SU-DHL-6 (cell line): ENCODE data around the gene LRRC7.

ENCODE experiments used
- H2AFZ ChIP-seq: fragments of 200-600 bp; sonication (generic); 2 replicates; pipeline ENCODE4 v1.6.1; 2014; ENCODE audit warnings: low read depth, mild to moderate bottlenecking, moderate library complexity, mixed read lengths, antibody characterized with exemption, low read length; ENCODE audit not compliant: severe bottlenecking
- H3F3A ChIP-seq: fragments of 200-600 bp; shearing (Covaris generic); 2 replicates; pipeline ENCODE4 v1.6.0; 2016; ENCODE audit warnings: antibody characterized with exemption, mild to moderate bottlenecking; ENCODE audit not compliant: insufficient read depth
- H3K27ac ChIP-seq: fragments of 200-600 bp; sonication (generic); 2 replicates; pipeline ENCODE4 v1.5.1; 2016; ENCODE audit warnings: low read depth, mild to moderate bottlenecking, low read length, moderate library complexity, mixed read lengths
- H3K27me3 ChIP-seq: fragments of 200-600 bp; sonication (generic), shearing (Covaris generic); 2 replicates; pipeline ENCODE4 v1.6.0; 2014; ENCODE audit warnings: mild to moderate bottlenecking, low read length
- H3K36me3 ChIP-seq: fragments of 200-600 bp; sonication (generic); 2 replicates; pipeline ENCODE4 v1.6.1; 2014; ENCODE audit warnings: mild to moderate bottlenecking, low read length, mixed read lengths
- H3K4me2 ChIP-seq: fragments of 300-600, 200-600 bp; shearing (Covaris generic), sonication (generic); 2 replicates; pipeline ENCODE4 v1.6.0; 2014; ENCODE audit warnings: low read length, low read depth, mild to moderate bottlenecking; ENCODE audit not compliant: poor library complexity, severe bottlenecking
- H3K4me3 ChIP-seq: fragments of 200-600 bp; sonication (generic); 2 replicates; pipeline ENCODE4 v1.5.1; 2014; ENCODE audit warnings: antibody characterized with exemption, low read length, mild to moderate bottlenecking, mixed read lengths; ENCODE audit not compliant: insufficient read depth, poor library complexity, severe bottlenecking
- H3K79me2 ChIP-seq: fragments of 200-600 bp; sonication (generic); 2 replicates; pipeline ENCODE4 v1.6.1; 2014; ENCODE audit warnings: mild to moderate bottlenecking, low read length, moderate library complexity; ENCODE audit not compliant: insufficient read depth
- H3K9ac ChIP-seq: fragments of 200-600 bp; sonication (generic); 2 replicates; pipeline ENCODE4 v1.7.0; 2014; ENCODE audit warnings: mild to moderate bottlenecking, low read length
- H3K9me2 ChIP-seq: fragments of 200-600 bp; sonication (generic); replicated peaks from 2 replicates; pipeline ENCODE4 v1.6.1; 2014; ENCODE audit warnings: low read length; ENCODE audit not compliant: insufficient read depth
- H3K9me3 ChIP-seq: fragments of 200-600 bp; sonication (generic); 2 replicates; pipeline ENCODE4 v1.6.1; 2014; ENCODE audit warnings: low read length, mixed read lengths; ENCODE audit not compliant: insufficient read depth
- H4K20me1 ChIP-seq: fragments of 200-600 bp; sonication (generic); 2 replicates; pipeline ENCODE4 v1.6.1; 2014; ENCODE audit warnings: low read depth, mild to moderate bottlenecking, antibody characterized with exemption, low read length, moderate library complexity, mixed read lengths
- EZH2phosphoT487 ChIP-seq: fragments of 200-600 bp; sonication (generic), shearing (Covaris generic); conservative IDR thresholded peaks from 2 replicates; pipeline ENCODE4 v1.6.1; 2018; ENCODE audit warnings: mild to moderate bottlenecking, antibody characterized with exemption, low read length, moderate library complexity, mixed read lengths
- TF ChIP-seq, protein P1 (sequence below): fragments of 200-600 bp; sonication (generic); IDR thresholded peaks from one replicate; pipeline ENCODE4 v1.5.1; 2017; ENCODE audit warnings: antibody characterized with exemption, mild to moderate bottlenecking, low read length, moderate library complexity; ENCODE audit not compliant: insufficient read depth, poor library complexity, severe bottlenecking

LRRC7 gene

GRCh38 chr1:69697340-69697739 is 129.6 kb downstream of the LRRC7 start:
- no peak overlapping the region for H3K4me3 ChIP-seq
- no peaks in the 10 kb centered on the region for H4K20me1 ChIP-seq
- no peaks in the 10 kb centered on the region for H3K36me3 ChIP-seq
- TF ChIP-seq, protein P1, sequence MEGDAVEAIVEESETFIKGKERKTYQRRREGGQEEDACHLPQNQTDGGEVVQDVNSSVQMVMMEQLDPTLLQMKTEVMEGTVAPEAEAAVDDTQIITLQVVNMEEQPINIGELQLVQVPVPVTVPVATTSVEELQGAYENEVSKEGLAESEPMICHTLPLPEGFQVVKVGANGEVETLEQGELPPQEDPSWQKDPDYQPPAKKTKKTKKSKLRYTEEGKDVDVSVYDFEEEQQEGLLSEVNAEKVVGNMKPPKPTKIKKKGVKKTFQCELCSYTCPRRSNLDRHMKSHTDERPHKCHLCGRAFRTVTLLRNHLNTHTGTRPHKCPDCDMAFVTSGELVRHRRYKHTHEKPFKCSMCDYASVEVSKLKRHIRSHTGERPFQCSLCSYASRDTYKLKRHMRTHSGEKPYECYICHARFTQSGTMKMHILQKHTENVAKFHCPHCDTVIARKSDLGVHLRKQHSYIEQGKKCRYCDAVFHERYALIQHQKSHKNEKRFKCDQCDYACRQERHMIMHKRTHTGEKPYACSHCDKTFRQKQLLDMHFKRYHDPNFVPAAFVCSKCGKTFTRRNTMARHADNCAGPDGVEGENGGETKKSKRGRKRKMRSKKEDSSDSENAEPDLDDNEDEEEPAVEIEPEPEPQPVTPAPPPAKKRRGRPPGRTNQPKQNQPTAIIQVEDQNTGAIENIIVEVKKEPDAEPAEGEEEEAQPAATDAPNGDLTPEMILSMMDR = no peak
- TF ChIP-seq EZH2phosphoT487 = no peak
- H3F3A ChIP-seq = no peaks in the 10 kb centered on the region
- H3K79me2 ChIP-seq = no peaks in the 10 kb centered on the region
- no peak overlapping the region for H2AFZ ChIP-seq
- H3K9me3 ChIP-seq = no peaks in the 10 kb centered on the region
- H3K9ac ChIP-seq = no peak overlapping the region
- H3K27ac ChIP-seq = no peak overlapping the region
- no peak overlapping the region for H3K4me2 ChIP-seq
- no peaks in the 10 kb centered on the region for H3K9me2 ChIP-seq
- no peaks in the 10 kb centered on the region for H3K27me3 ChIP-seq

DNA sequence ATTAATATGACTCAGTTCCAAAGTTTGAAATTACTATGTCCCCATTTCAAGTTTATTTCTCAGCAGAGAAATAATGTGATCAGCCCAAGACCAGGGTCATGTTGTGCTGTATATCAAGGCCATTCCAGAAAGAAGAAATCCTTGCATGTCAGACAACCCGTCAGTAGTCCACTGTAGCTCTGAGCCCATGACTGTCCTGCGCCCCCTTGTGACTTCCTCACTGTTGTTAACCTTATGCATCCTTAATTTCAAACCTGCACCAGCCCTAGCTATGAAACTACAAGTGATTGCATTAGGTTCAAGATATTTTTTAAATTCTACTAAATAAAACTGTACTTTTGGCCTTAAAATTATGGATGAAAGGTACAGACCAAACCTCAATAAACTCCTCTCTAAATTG is 133.0 kb downstream of the LRRC7 start:
- H3K27ac ChIP-seq = no peak overlapping the region
- no peak overlapping the region for H3K9ac ChIP-seq
- TF ChIP-seq EZH2phosphoT487 = no peak
- TF ChIP-seq, protein P1 = no peak
- H3K4me3 ChIP-seq = no peak overlapping the region
- H4K20me1 ChIP-seq = no peaks in the 10 kb centered on the region
- H3F3A ChIP-seq = no peaks in the 10 kb centered on the region
- no peaks in the 10 kb centered on the region for H3K79me2 ChIP-seq
- H2AFZ ChIP-seq = no peak overlapping the region
- no peaks in the 10 kb centered on the region for H3K9me3 ChIP-seq
- no peaks in the 10 kb centered on the region for H3K9me2 ChIP-seq
- H3K36me3 ChIP-seq = no peaks in the 10 kb centered on the region
- no peak overlapping the region for H3K4me2 ChIP-seq
- H3K27me3 ChIP-seq = no peaks in the 10 kb centered on the region

DNA sequence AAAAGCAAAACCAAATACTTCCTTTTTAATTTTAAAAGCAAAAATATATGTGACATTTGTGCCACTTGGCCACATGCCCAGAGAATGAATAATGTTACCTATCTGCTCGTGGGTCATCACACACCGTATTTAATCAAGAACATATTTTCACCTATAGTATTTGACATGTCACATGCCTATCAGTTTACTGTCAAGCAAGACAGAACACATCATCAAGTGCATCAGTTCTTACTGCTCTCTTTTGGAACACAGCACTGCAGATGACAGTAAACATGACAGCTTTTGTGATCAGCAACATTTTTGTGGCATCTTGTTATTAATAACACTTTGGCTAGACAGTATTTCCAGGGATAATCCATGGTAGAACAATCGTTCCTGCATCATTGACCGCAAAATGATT is 134.4 kb downstream of the LRRC7 start:
- H2AFZ ChIP-seq = no peak overlapping the region
- H3K9ac ChIP-seq = no peak overlapping the region
- no peaks in the 10 kb centered on the region for H3K9me2 ChIP-seq
- H3K4me2 ChIP-seq = no peak overlapping the region
- no peak for TF ChIP-seq EZH2phosphoT487
- TF ChIP-seq, protein P1 = no peak
- no peaks in the 10 kb centered on the region for H3K27me3 ChIP-seq
- H3K27ac ChIP-seq = no peak overlapping the region
- H3K79me2 ChIP-seq = no peaks in the 10 kb centered on the region
- no peaks in the 10 kb centered on the region for H3K9me3 ChIP-seq
- no peak overlapping the region for H3K4me3 ChIP-seq
- H3K36me3 ChIP-seq = no peaks in the 10 kb centered on the region
- no peaks in the 10 kb centered on the region for H3F3A ChIP-seq
- no peaks in the 10 kb centered on the region for H4K20me1 ChIP-seq

GRCh38 chr1:69706473-69706872 is 138.8 kb downstream of the LRRC7 start:
- no peaks in the 10 kb centered on the region for H3K27me3 ChIP-seq
- H3K9me2 ChIP-seq = no peaks in the 10 kb centered on the region
- H3F3A ChIP-seq = no peaks in the 10 kb centered on the region
- H3K27ac ChIP-seq = no peak overlapping the region
- no peaks in the 10 kb centered on the region for H4K20me1 ChIP-seq
- H3K36me3 ChIP-seq = no peaks in the 10 kb centered on the region
- H3K79me2 ChIP-seq = no peaks in the 10 kb centered on the region
- H3K4me2 ChIP-seq = no peak overlapping the region
- no peak overlapping the region for H3K4me3 ChIP-seq
- H3K9me3 ChIP-seq = no peaks in the 10 kb centered on the region
- no peak overlapping the region for H3K9ac ChIP-seq
- no peak overlapping the region for H2AFZ ChIP-seq
- TF ChIP-seq, protein P1 = no peak
- no peak for TF ChIP-seq EZH2phosphoT487
